AG04449 (cell line): ENCODE results near the gene PIEZO2.

ENCODE experiments used
- CTCF ChIA-PET: fragments of 350-600 bp; formaldehyde crosslinking; extraction: SDS; loops from one replicate; lab custom pipeline; 2021; ENCODE audit warnings: antibody characterized with exemption; lab: Yijun Ruan, JAX
- POLR2A ChIA-PET: fragments of 400-600, 350-600 bp; formaldehyde crosslinking; extraction: SDS; loops from one replicate; lab custom pipeline; 2020; ENCODE audit warnings: antibody characterized with exemption, inconsistent platforms; lab: Yijun Ruan, JAX
- DNase-seq: peaks from one replicate; pipeline ENCODE4 v3.0.0-alpha.2; 2010; ENCODE audit warnings: low read depth, low spot score
- H3K4me3 ChIP-seq: 2 replicates; pipeline ENCODE4 v1.5.1; 2011; ENCODE audit warnings: low read depth, mild to moderate bottlenecking, control low read depth, low read length
- CTCF ChIP-seq: IDR thresholded peaks from one replicate; pipeline ENCODE4 v1.5.1; 2011; ENCODE audit warnings: mild to moderate bottlenecking, moderate library complexity, low read length, control low read depth, inconsistent platforms; ENCODE audit not compliant: insufficient read depth; ENCODE audit errors: missing control alignments

Gene PIEZO2

GRCh38 chr18:11040823-11041656 is 108.3 kb downstream of the PIEZO2 start:
- POLR2A ChIA-PET: no interaction called here
- H3K4me3 ChIP-seq: no peak overlapping the region
- CTCF ChIA-PET: interaction anchor here (0.6 to 3.8 kb wide), 21 partner anchors 8 to 1070 kb away, joined by 3 to 28 read pairs (median 3); no protein-coding TSS in a partner anchor
- TF ChIP-seq CTCF: peak; percentile 67
- DNase-seq: no peak

- POLR2A ChIA-PET: no interaction called here
- H3K4me3 ChIP-seq: no peak overlapping the region
- no peak for TF ChIP-seq CTCF
- no peak for DNase-seq
- CTCF ChIA-PET: interaction anchor here (0.9 to 3.8 kb wide), 11 partner anchors 9 to 1069 kb away, joined by 3 to 28 read pairs (median 4); no protein-coding TSS in a partner anchor
Measured at GRCh38 chr18:11040359-11040758, 109.0 kb downstream of the PIEZO2 start.

GRCh38 chr18:11037533-11038240 is 111.7 kb downstream of the PIEZO2 start:
- ChIA-PET POLR2A (no interaction called here), CTCF (interaction anchor here (1.0 kb wide), 1 partner anchor 515 kb away, joined by 4 read pairs; no protein-coding TSS in a partner anchor)

GRCh38 chr18:11035814-11036495 is 113.4 kb downstream of the PIEZO2 start:
- CTCF ChIA-PET: no interaction called here
- no peak for DNase-seq
- no peak overlapping the region for H3K4me3 ChIP-seq
- POLR2A ChIA-PET: no interaction called here
- no peak for TF ChIP-seq CTCF

More at GRCh38 chr18:11037533-11038240, 111.7 kb downstream of the PIEZO2 start:
- no peak overlapping the region for H3K4me3 ChIP-seq
- no peak for DNase-seq
- no peak for TF ChIP-seq CTCF

GRCh38 chr18:11035376-11035775 is 114.0 kb downstream of the PIEZO2 start:
- no peak for TF ChIP-seq CTCF
- no peak overlapping the region for H3K4me3 ChIP-seq
- DNase-seq: no peak
- POLR2A ChIA-PET: no interaction called here
- CTCF ChIA-PET: no interaction called here
